Measurements from ENCODE around the gene GCGR.
A peak's percentile ranks its signal among the peaks of the same experiment; 100 is the strongest.

GCGR gene

DNA sequence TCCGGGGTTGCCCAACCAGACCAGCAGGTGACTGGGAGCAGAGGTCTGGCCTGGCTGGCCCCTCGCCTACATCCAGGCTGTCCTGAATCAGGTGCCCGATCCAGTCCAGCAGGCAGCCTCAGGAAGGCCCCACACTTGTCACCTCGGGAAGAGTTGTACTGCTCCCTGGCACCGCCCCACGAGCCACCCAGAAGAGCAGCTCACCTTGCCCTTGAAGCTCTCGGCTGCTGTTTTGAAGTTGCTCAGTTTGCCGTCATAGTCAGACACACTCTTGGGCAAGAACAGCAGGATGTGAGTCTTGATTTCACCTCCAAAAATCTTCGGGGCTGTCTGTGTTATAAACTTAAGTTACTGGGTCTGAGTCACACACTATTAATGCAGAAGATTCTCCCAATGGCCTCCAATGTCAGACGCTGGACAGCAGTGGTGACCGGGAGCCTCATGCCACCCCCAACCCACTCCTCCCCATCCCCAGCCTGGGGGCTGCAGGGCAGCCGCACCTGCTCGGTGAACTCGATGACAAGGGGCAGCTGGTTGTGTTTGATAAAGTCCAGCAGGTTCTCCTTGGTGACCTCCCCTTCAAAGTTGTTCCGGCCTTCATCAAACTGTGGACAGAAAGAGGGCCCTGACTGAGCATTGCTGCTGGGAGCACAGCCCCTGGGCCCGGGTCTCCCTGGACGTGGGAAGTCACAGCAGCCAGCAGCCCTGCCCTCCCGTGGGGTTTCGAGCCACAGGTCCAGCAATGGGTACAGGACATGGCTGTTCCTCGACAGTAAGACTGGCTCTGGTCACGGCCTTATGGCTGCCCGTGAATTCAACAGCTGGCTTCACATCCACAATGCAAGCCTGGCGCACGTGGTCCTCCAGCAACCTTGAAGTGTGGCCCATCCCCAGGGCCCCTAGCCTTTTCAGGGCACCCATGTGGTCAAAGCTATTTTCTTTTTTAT, 43.1 kb downstream of the GCGR start:
- no peak for DNase-seq (ENCODE audit: low spot score)

DNA sequence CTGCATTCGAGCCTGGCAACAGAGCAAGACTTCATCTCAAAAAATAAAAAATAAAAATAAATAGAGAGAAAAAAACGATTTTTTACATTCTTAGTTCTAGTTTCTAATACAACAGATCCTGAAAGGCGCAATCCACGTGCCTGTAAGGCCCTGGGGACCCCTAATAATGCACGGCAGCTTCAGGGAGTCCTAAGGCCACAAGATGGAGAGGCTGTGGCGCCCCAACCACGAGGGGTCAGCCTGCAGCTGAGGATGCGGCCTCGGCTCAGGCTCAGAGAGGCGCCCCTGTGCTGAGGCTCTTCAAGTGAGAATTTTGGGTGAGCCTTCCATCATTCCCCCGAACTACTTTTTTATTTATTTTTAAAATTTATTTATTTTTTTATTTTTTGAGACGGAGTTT, 45.5 kb downstream of the GCGR start:
- no peak for DNase-seq (ENCODE audit: low spot score)

DNA sequence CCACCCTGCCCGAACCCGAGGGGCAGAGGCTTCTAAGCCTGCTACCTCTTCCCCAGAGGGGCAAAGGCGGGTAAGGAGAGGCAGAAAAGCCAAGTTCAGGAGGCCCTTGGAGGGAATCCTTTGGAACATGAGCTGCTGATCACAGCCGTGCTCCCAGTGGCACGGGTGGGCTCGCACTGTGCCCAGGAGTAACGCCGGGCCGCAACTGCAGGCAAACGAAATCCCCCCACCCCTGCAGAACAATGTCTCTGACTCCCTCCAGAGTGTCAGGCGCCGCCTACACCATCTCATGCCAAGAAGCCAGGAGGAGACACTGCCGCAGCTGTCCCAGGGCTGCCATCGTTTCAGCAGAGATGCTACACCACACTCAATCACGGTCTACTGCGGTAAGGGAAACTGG, 47.5 kb downstream of the GCGR start:
- DNase-seq (ENCODE audit: low spot score) = no peak

DNA sequence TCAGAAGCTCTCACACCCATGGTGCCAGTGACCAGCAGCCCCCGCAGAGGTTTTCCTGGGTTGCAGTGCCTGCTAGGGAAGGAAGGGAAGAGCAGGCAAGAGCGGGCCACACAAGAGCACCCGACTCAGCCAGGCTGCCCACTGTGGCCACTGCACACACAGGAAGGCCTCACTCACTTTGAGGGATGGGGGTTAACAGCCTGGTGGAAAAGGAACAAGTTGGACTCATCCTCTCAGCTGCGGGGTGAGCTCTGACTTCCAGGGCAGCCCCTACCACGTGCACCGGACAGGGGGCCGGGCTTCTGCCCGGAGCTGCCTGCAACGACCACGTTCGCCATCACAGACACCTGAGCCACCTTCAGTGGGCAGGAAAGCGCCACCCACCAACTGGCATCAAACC, 48.3 kb downstream of the GCGR start:
- no peak for DNase-seq (ENCODE audit: low spot score)

DNA sequence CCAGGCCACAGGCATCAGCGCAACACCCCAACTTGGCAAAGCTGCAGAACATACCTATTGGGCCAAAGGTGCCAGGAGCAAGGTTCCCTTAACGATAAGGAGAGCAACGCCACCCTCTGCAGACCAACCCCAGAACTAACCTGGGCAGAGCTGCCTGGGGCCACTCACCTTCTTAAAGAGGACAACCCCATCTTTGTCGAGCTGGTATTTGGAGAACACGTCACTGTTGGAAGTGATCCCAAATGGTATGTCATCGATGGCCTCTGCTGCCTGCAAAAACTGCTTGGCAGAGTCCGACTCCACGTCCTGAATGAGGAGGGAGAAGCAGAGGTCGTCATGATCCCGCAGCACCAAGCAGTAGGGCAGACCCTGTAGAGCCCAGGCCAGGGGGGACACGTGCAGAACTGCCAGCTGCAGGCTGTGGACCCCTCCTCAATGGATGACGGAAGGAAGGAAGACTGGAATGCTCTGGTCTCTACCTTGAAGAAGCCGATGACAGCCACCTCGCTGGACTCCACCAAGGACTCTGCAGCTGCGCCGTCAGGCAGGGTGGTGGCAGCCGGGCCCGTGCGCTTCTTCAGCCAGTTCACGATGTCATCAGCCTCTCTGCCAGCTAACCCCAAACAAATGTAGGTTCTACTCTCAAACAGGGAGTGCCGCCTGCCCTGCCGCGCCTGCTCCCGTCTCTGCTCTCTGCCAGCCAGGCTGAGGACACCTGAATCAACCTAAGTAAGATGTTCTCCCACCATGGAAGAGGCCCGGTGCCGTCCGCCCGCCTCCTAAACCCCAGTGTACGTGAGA, 51.2 kb downstream of the GCGR start:
- DNase-seq (ENCODE audit: low spot score) = no peak

DNA sequence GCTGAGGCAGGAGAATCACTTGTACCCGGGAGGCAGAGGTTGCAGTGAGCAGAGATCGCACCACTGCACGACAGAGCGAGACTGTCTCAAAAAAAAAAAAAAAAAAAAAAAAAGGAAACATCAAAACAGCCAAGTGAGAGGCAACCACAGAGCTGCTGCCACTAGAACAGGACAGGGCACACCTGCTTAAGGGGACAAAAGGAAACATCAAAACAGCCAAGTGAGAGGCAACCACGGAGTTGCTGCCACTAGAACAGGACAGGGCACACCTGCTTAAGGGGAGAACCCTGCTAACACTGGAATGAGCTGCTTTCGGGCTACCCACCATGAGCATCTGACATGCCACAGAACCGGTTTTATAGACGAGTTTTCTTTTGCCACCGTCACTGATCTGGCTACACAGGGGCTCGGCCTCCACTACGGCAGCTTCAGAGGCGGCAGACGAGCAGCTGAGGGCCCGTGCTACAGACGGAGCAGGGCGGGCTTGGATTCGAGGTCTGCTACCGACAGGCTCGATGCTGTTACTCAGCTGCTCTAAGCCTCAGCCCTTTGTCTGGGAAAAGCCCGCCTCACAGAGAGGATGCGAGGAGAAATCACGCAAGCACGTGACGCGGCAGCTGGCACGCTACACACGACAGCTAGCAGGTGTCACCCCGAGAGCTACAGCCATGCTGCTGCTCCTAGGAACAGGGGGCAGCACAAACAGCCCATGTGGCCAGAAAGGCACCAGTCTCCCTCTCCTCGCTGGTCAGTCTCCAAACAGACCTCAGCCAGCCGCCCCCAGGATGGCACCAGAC, 54.4 kb downstream of the GCGR start:
- DNase-seq (ENCODE audit: low spot score) = no peak

DNA sequence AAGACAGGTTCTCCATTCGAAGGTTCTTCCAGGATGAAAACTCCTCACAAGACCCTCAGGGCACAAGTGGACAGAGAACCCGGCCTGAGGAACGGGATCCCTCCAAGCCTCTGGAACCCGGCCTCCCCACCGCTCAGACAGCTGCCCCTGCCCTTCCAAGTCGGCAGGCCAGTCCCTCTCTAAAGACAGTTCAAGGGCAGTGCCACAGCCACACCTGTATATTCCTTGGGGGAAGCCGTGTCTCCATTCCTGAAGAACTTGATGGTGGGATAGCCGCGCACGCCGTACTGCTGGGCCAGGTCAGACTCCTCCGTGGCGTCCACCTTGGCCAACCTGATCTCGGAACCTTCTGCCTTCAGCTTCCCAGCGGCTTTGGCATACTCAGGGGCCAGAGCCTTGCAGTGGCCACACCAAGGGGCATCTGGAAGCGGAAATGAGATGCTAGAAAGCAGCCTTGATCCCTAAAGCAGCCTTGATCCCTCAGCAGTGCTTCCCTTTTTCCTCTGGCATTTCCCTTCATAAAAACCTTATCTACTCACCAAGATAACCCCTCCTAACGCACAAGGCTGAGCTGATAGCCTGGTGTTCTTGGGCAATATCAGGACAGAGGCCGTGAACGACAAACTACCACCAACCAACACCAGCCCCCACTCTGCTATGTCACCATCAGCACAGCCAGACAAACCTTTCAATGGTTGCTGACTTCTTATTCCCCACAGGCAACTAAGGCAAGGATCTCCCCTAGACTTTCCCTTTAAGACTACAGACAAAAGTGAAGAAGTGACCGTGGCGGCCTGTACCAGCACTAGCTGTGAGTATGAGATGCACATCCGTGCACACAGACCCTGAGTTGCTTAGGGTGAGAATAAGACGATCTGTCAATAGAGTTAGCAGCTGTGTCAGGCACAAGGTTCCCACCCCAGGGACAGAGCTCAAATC, 55.3 kb downstream of the GCGR start:
- DNase-seq (ENCODE audit: low spot score) = no peak

DNA sequence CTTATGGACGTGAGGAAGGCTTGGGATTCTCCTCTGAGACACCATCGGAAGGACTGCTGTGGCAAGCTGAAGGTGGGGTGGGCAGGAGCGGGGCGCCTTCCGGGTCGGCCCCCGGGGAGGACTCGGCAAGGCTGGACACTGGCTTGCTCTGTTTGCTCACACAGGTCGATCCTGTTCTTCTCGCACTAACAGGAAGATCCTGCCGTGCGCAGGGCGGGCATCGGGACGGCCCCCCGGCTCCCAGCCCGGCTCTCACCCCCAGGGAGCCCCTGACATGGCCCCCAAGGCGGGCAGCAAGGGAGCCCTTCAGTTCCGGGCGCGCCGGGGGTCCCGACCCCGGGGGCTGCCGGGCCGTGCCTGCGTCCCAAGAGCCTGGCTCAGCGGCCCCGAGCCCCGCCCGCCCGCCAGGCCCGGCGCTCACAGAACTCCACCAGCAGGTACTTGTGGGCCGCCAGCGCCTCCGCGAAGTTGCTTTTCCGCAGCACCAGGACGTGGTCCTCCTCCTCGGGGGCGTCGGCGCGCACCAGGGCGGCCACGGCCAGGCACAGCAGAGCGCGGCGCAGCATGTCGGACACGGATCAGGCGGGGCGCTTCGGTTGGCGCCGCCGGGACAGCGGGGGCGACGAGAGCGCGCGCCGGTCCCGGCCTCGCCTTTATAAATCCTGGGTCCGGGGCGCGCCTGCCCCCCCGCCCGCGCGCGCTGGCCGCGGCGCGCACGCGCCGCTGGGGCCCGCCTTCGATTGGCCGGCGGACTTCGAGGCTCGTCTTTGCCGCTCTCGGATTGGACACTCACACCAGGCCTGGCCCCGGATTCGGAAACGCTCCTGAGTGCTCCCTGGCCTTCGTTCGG, 56.2 kb downstream of the GCGR start, which contains the start of gene P4HB:
P4HB (minus strand) TSS at position 630 of the 850 bp plus-strand sequence; CDS start at position 566, 64 bp downstream.
- DNase-seq (ENCODE audit: low spot score) = no peak

DNA sequence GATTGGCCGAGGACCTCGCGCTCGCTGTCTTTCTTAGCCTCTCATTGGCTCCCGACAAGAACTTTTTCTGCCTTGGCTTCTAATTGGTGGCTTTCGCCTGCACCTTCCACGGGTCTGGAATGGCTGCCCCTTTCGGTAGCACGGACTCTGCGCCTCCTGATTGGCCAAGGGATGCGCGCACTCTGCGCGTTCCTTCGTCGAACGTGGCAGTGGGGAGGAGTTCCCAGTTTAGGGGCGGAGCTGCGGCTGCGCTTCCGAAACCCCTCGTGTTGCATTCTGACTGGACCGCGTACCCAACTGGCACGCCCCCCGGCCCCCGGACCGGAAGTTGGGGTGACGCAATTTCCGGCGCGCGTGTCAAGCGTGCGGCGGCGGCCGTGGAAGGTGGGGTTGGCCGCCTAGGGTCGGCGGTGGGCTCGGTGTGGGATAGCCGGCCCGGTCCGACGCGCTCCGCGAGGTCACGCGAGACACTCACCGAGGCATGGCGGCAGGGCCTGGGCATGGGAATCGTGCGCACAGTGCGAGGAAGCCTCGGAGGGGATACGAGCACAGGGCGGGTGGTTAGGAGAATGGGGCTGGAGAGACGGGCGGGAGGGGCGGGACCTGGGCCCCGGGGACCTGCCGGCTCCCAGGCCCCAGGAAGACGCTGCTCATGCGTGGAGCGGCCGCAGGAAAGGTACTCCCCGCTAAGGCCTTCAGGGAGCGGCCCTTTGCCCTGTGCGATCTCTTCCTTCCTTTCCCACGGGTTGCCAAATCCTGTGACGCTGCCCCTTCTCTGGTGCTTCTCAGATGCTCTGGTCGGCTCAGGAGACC, 57.0 kb downstream of the GCGR start:
- peak; percentile 99 for DNase-seq (ENCODE audit: low spot score)

DNA sequence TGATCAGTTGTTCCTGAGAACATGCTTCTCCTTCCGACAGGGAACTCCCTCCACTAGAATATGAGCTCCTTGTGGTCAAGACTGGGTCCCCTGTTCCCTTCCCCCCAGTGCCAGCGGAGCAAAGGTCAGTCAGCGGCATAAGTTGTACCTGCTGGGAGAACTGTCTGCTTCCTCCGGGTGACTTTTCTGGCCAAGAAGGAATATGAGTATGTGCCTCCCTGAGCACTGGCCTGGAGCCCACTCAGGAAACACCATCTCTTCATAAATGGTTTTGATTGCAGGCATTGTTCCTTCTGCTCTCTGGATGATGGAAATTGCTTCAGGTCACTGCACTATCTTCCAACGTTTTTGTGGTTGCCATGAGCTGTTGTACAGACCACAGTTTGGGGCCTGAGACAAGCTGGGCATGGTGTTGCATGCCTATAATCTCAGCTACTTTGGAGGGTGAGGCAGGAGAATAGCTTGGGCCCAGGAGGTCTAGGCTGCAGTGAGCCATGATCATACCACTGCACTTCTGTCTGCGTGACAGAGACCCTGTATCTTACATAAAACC, 59.2 kb downstream of the GCGR start:
- no peak for DNase-seq (ENCODE audit: low spot score)

All from iPS-NIHi11 (cell line).